CD14-positive monocyte (primary cell): ENCODE results near the gene FABP1. TPM values are rescaled to one million over a fixed set of nuclear protein-coding genes. Genes with fewer than 3 reads are reported as not detected.

ENCODE experiments used
- DNase-seq, 3 donors: peaks; one replicate each; pipeline ENCODE4 v3.0.0-alpha.2; 2011 to 2022
- H2AFZ ChIP-seq: 2 replicates; pipeline ENCODE4 v1.6.0; 2012; ENCODE audit warnings: mild to moderate bottlenecking, low read depth, low read length, inconsistent platforms; ENCODE audit not compliant: insufficient read depth, poor library complexity, severe bottlenecking
- H3K27ac ChIP-seq, 2 donors: 1 replicate in 1 of 2; 2 replicates in 1 of 2; pipeline ENCODE4 v1.5.1; 2012 to 2013; ENCODE audit warnings: low read length in 2 of 2, control low read depth in 1 of 2, inconsistent platforms in 1 of 2, low read depth in 1 of 2, mild to moderate bottlenecking in 1 of 2
- H3K27me3 ChIP-seq, 2 donors: one replicate each; pipeline versions ENCODE4 v1.6.0 to v1.6.1; 2011 to 2013; ENCODE audit warnings: low read length in 2 of 2; ENCODE audit not compliant: control insufficient read depth in 2 of 2, insufficient read depth in 2 of 2
- H3K36me3 ChIP-seq, 2 donors: replicated peaks in 1 of 2; 1 replicate in 1 of 2; 2 replicates in 1 of 2; pipeline versions ENCODE4 v1.5.1 to v1.6.1; 2012 to 2013; ENCODE audit warnings: low read length in 2 of 2, control low read depth in 1 of 2, inconsistent platforms in 1 of 2, mild to moderate bottlenecking in 1 of 2; ENCODE audit not compliant: insufficient read depth in 2 of 2, control insufficient read depth in 1 of 2
- H3K4me1 ChIP-seq, 2 donors: 1 replicate in 1 of 2; 2 replicates in 1 of 2; pipeline versions ENCODE4 v1.5.1 to v1.6.1; 2012 to 2013; ENCODE audit warnings: low read length in 2 of 2, control low read depth in 1 of 2, inconsistent platforms in 1 of 2, mild to moderate bottlenecking in 1 of 2, moderate library complexity in 1 of 2; ENCODE audit not compliant: insufficient read depth in 2 of 2, control insufficient read depth in 1 of 2
- H3K4me2 ChIP-seq: replicated peaks from 2 replicates; pipeline ENCODE3; 2012; ENCODE audit warnings: low read length, moderate library complexity, mild to moderate bottlenecking; ENCODE audit not compliant: poor library complexity, severe bottlenecking; ENCODE audit errors: extremely low read depth
- H3K4me3 ChIP-seq, 3 experiments: fragments of 200-600 bp in 1 of 3; sonication (generic) in 1 of 3; replicated peaks in 1 of 3; 1 replicate in 2 of 3; 2 replicates in 1 of 3; pipeline ENCODE4 v1.5.1; 2011 to 2013; ENCODE audit warnings: low read length in 3 of 3, mild to moderate bottlenecking in 3 of 3, control low read depth in 2 of 3, low read depth in 2 of 3, inconsistent platforms in 1 of 3, moderate library complexity in 1 of 3
- H3K79me2 ChIP-seq: 2 replicates; pipeline ENCODE4 v1.6.0; 2012; ENCODE audit warnings: mild to moderate bottlenecking, control low read depth, inconsistent platforms, low read length, moderate library complexity; ENCODE audit not compliant: insufficient read depth
- H3K9ac ChIP-seq: 2 replicates; pipeline ENCODE4 v1.6.0; 2017; ENCODE audit warnings: low read length, mild to moderate bottlenecking; ENCODE audit not compliant: insufficient read depth, poor library complexity, severe bottlenecking
- H3K9me3 ChIP-seq, 2 donors: replicated peaks in 1 of 2; 1 replicate in 1 of 2; 2 replicates in 1 of 2; pipeline versions ENCODE4 v1.5.1 to v1.6.1; 2012 to 2013; ENCODE audit warnings: low read length in 2 of 2, control low read depth in 1 of 2; ENCODE audit not compliant: control insufficient read depth in 1 of 2, insufficient read depth in 1 of 2
- H4K20me1 ChIP-seq: 2 replicates; pipeline ENCODE4 v1.6.0; 2012; ENCODE audit warnings: mild to moderate bottlenecking, low read length, control low read depth, moderate library complexity; ENCODE audit not compliant: insufficient read depth
- H3K27ac Mint-ChIP-seq, 7 donors: one replicate each; pipeline ENCODE4 v1.8.0; 2020; ENCODE audit warnings: mild to moderate bottlenecking in 7 of 7, mixed read lengths in 7 of 7, moderate library complexity in 6 of 7, inconsistent platforms in 2 of 7
- H3K27me3 Mint-ChIP-seq, 3 donors: one replicate each; pipeline ENCODE4 v1.8.0; 2021 to 2022; ENCODE audit warnings: low read depth in 3 of 3, mild to moderate bottlenecking in 3 of 3, mixed read lengths in 3 of 3, moderate library complexity in 3 of 3, inconsistent platforms in 1 of 3
- H3K36me3 Mint-ChIP-seq, 2 donors: one replicate each; pipeline ENCODE4 v1.8.0; 2020; ENCODE audit warnings: mixed read lengths in 2 of 2, inconsistent platforms in 1 of 2, mild to moderate bottlenecking in 1 of 2
- H3K4me1 Mint-ChIP-seq: one replicate; pipeline ENCODE4 v1.8.0; 2020; ENCODE audit warnings: mild to moderate bottlenecking, mixed read lengths
- H3K4me3 Mint-ChIP-seq, 2 donors: one replicate each; pipeline ENCODE4 v1.8.0; 2020; ENCODE audit warnings: mild to moderate bottlenecking in 2 of 2, mixed read lengths in 2 of 2, moderate library complexity in 1 of 2
- H3K9me3 Mint-ChIP-seq, 7 donors: one replicate each; pipeline ENCODE4 v1.8.0; 2020 to 2022; ENCODE audit warnings: mixed read lengths in 7 of 7, mild to moderate bottlenecking in 6 of 7, moderate library complexity in 6 of 7, inconsistent platforms in 2 of 7
- WGBS: methylation state at CpG from one replicate; pipeline ENCODE4 v1.1.5; 2013; ENCODE audit warnings: missing lambda C conversion rate; ENCODE audit not compliant: insufficient coverage; 5-methylcytosine and 5-hydroxymethylcytosine counted together
- intact Hi-C, 2 donors: fragments of 100-400 bp; cut with micrococcal nuclease; formaldehyde crosslinking; loops; one replicate each; pipeline versions ENCODE4 v1.15.0 to v1.15.1; 2023
- polyA plus RNA-seq, 3 donors: library from polyadenylated mRNA; depleted of rRNA in 1 of 3; unstranded in 2 of 3; stranded (reverse) in 1 of 3; fragments of 300-500 nt in 2 of 3; fragments of >200 nt in 1 of 3; fragmentation: Illumina TruSeq in 2 of 3; gene quantifications; 1 replicate in 2 of 3; 2 replicates in 1 of 3; pipeline ENCODE4 v1.2.3, GENCODE V29; 2012 to 2021
- TF ChIP-seq, protein P1 (sequence below): fragments of 200-600 bp; IDR thresholded peaks from one replicate; pipeline ENCODE4 v1.8.0; 2022; ENCODE audit warnings: antibody characterized with exemption, mild to moderate bottlenecking

The FABP1 gene
- polyA plus RNA-seq, 3 donors, result not detected

DNA sequence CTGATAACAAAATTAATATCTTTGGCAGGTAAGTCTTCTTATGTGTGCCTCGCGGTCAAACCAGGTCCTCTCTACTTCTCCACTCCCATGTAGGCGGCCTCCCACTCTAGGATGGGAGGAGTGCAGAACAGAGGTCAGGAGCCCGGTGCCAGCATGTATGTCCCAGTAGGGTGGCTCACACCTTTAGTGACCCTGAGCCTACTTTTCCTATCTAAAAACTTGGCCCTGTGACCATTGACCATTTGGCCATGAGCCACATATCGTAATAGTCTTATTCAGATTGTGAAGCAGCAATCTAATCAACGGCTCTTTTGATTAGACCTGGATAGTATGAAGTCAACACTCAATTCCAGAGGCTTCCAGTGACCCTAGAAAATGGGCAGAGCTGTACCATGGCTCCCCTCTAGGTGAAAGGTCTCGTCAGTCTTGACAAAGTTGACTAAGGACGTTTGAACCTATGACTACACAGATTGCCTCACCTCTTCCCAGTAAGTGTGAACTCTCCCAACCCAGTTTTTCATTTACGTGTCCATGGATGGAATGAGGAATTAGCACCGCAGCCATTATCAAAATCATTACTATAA, 17.1 kb upstream of the FABP1 start:
- H3K36me3 Mint-ChIP-seq, result no peaks in the 10 kb centered on the region
- no peak overlapping the region for H3K4me3 Mint-ChIP-seq
- peaks cover 22 to 52% (median 28%) of the 10 kb centered on the region in 7 donors for H3K9me3 Mint-ChIP-seq
- no peak overlapping the region for H3K9ac ChIP-seq
- H3K27ac Mint-ChIP-seq, result no peak overlapping the region
- no peaks in the 10 kb centered on the region for H3K27me3 ChIP-seq
- intact Hi-C loops, result no loop called here
- TF ChIP-seq, protein P1, sequence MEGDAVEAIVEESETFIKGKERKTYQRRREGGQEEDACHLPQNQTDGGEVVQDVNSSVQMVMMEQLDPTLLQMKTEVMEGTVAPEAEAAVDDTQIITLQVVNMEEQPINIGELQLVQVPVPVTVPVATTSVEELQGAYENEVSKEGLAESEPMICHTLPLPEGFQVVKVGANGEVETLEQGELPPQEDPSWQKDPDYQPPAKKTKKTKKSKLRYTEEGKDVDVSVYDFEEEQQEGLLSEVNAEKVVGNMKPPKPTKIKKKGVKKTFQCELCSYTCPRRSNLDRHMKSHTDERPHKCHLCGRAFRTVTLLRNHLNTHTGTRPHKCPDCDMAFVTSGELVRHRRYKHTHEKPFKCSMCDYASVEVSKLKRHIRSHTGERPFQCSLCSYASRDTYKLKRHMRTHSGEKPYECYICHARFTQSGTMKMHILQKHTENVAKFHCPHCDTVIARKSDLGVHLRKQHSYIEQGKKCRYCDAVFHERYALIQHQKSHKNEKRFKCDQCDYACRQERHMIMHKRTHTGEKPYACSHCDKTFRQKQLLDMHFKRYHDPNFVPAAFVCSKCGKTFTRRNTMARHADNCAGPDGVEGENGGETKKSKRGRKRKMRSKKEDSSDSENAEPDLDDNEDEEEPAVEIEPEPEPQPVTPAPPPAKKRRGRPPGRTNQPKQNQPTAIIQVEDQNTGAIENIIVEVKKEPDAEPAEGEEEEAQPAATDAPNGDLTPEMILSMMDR, result no peak
- DNase-seq, result no peak
- no peak overlapping the region for H2AFZ ChIP-seq
- WGBS, result 82% methylated on average over 5 of the region's 10 CpGs
- no peaks in the 10 kb centered on the region for H3K79me2 ChIP-seq
- peaks cover 1 to 9% (median 5%) of the 10 kb centered on the region in 3 donors for H3K27me3 Mint-ChIP-seq
- no peaks in the 10 kb centered on the region for H4K20me1 ChIP-seq
- H3K4me3 ChIP-seq, result no peak overlapping the region
- no peaks in the 10 kb centered on the region for H3K36me3 ChIP-seq
- H3K4me1 Mint-ChIP-seq, result no peaks in the 10 kb centered on the region
- no peak overlapping the region for H3K27ac ChIP-seq
- no peaks in the 10 kb centered on the region for H3K4me1 ChIP-seq
- peaks cover 12 to 15% of the 10 kb centered on the region in 2 donors for H3K9me3 ChIP-seq
- H3K4me2 ChIP-seq, result no peak overlapping the region

GRCh38 chr2:88144271-88144670, 16.4 kb upstream of the FABP1 start:
- no peak overlapping the region for H3K4me3 ChIP-seq
- no peak overlapping the region for H3K4me2 ChIP-seq
- no peak overlapping the region for H3K27ac ChIP-seq
- H4K20me1 ChIP-seq, result no peaks in the 10 kb centered on the region
- peaks cover 21 to 48% (median 25%) of the 10 kb centered on the region in 7 donors for H3K9me3 Mint-ChIP-seq
- H3K9ac ChIP-seq, result no peak overlapping the region
- no peaks in the 10 kb centered on the region for H3K36me3 ChIP-seq
- no CpG with 5 or more reads among the region's 1 CpG for WGBS
- no peak for DNase-seq
- peaks cover 12 to 15% of the 10 kb centered on the region in 2 donors for H3K9me3 ChIP-seq
- H3K27ac Mint-ChIP-seq, result no peak overlapping the region
- TF ChIP-seq, protein P1, result no peak
- no peaks in the 10 kb centered on the region for H3K4me1 Mint-ChIP-seq
- H3K27me3 ChIP-seq, result no peaks in the 10 kb centered on the region
- no peaks in the 10 kb centered on the region for H3K4me1 ChIP-seq
- no peak overlapping the region for H3K4me3 Mint-ChIP-seq
- peaks cover 1 to 9% (median 9%) of the 10 kb centered on the region in 3 donors for H3K27me3 Mint-ChIP-seq
- H3K36me3 Mint-ChIP-seq, result no peaks in the 10 kb centered on the region
- intact Hi-C loops, result no loop called here
- H3K79me2 ChIP-seq, result no peaks in the 10 kb centered on the region
- no peak overlapping the region for H2AFZ ChIP-seq
